GM18502 (cell line): Measurements from ENCODE around the gene PCDHGB5.
"Not testable (repeated sequence)": the region's sequence is repeated elsewhere in the genome, so short reads cannot be mapped to it uniquely, and the experiment has no call there.

Experiments
- ATAC-seq: cut with Tn5 transposase; IDR thresholded peaks from one replicate; pipeline ENCODE4 v1.9.1; 2021; ENCODE audit warnings: mild to moderate bottlenecking; ENCODE audit not compliant: unreplicated experiment, poor library complexity

Gene PCDHGB5

DNA sequence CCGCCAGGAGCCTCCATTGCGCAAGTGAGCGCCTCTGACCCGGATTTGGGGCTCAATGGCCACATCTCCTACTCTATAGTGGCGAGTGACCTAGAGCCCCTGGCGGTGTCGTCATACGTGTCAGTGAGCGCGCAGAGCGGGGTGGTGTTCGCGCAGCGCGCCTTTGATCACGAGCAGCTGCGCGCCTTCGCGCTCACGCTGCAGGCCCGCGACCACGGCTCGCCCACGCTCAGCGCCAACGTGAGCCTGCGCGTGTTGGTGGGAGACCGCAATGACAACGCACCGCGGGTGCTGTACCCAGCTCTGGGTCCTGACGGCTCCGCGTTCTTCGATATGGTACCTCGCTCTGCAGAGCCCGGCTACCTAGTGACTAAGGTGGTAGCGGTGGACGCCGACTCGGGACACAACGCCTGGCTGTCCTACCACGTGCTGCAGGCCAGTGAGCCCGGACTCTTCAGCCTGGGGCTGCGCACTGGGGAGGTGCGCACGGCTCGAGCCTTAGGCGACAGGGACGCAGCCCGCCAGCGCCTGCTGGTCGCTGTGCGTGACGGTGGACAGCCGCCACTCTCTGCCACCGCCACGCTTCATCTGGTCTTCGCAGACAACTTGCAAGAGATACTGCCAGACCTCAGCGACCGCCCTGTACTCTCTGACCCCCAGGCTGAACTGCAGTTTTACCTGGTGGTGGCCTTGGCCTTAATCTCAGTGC is 12.0 kb downstream of the PCDHGB5 start:
- no peak for ATAC-seq

DNA sequence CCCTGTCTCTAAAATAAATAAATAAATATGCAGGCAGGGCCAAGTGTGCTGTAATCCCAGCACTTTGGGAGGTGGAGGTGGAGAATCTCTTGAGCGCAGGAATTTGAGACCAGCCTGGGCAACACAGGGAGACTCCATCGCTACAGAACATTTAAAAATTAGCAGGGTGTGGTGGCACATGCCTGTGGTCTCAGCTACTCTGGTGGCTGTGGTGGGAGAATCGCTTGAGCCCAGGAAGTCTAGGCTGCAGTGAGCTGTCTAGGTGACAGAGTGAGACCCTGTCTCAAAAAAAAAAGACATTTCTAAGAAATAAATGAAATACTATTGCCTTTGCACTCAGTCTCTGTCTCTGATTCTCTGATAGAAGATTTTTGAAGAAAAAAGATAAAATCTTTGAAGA is 13.8 kb downstream of the PCDHGB5 start:
- ATAC-seq, result no peak

DNA sequence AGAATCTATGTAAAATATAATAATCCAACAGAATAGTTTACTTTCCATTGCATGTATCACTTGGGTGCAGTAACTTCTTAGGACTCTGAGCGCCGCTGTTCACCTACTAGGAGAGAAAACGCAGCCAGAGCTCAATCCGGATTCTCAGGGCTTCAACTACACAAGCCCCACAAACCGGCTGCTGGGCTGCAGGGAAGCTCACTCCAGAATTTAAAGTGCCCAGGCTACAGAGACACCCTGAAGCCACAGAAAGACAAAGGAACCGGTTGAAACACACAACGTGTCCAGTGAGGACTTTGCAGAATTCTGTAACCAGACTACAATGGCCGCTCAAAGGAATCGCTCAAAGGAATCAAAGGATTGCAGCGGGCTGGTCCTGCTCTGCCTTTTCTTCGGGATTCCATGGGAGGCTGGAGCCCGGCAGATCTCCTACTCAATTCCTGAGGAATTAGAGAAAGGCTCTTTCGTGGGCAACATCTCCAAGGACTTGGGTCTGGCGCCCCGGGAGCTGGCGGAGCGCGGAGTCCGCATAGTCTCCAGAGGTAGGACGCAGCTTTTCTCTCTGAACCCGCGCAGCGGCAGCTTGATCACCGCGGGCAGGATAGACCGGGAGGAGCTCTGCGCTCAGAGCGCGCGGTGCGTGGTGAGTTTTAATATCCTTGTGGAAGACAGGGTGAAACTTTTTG is 15.2 kb downstream of the PCDHGB5 start, which contains the start of gene PCDHGA10:
Gene PCDHGA10 (plus strand): TSS at position 134 of the 686 bp plus-strand sequence. CDS start 189 bp downstream, at position 323.
- peak; percentile 77 for ATAC-seq

DNA sequence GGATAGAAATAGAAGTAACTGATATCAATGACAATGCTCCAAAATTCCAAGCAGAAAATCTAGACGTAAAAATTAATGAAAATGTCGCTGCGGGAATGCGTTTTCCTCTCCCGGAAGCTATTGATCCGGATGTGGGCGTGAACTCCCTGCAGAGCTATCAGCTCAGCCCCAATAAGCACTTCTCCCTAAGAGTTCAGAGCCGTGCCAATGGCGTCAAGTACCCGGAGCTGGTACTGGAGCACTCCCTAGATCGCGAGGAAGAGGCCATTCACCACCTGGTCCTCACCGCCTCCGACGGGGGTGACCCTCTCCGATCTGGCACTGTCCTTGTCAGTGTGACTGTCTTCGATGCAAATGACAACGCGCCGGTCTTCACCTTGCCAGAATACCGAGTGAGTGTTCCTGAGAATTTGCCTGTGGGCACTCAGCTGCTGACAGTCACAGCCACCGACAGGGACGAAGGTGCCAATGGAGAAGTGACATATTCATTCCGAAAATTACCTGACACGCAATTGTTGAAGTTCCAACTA is 15.9 kb downstream of the PCDHGB5 start:
- ATAC-seq, result peak; percentile 36

DNA sequence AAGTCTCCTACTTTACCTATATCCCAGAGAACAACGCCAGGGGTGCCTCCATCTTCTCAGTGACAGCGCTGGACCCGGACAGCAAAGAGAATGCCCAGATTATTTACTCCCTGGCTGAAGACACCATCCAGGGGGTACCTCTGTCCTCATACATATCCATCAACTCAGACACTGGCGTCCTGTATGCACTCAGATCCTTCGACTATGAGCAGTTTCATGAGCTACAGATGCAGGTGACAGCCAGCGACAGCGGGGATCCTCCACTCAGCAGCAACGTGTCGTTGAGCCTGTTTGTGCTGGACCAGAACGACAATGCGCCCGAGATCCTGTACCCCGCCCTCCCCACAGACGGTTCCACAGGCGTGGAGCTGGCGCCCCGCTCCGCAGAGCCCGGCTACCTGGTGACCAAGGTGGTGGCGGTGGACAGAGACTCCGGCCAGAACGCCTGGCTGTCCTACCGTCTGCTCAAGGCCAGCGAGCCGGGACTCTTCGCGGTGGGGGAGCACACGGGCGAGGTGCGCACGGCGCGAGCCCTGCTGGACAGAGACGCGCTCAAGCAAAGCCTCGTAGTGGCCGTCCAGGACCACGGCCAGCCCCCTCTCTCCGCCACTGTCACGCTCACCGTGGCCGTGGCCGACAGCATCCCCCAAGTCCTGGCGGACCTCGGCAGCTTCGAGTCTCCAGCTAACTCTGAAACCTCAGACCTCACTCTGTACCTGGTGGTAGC is 17.0 kb downstream of the PCDHGB5 start:
- not testable (repeated sequence) for ATAC-seq

DNA sequence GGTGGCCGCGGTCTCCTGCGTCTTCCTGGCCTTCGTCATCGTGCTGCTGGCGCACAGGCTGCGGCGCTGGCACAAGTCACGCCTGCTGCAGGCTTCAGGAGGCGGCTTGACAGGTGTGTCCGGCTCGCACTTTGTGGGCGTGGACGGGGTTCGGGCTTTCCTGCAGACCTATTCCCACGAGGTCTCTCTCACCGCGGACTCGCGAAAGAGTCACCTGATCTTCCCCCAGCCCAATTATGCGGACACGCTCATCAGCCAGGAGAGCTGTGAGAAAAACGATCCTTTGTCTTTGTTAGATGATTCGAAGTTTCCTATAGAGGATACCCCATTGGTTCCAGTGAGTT is 17.5 kb downstream of the PCDHGB5 start:
- not testable (repeated sequence) for ATAC-seq

DNA sequence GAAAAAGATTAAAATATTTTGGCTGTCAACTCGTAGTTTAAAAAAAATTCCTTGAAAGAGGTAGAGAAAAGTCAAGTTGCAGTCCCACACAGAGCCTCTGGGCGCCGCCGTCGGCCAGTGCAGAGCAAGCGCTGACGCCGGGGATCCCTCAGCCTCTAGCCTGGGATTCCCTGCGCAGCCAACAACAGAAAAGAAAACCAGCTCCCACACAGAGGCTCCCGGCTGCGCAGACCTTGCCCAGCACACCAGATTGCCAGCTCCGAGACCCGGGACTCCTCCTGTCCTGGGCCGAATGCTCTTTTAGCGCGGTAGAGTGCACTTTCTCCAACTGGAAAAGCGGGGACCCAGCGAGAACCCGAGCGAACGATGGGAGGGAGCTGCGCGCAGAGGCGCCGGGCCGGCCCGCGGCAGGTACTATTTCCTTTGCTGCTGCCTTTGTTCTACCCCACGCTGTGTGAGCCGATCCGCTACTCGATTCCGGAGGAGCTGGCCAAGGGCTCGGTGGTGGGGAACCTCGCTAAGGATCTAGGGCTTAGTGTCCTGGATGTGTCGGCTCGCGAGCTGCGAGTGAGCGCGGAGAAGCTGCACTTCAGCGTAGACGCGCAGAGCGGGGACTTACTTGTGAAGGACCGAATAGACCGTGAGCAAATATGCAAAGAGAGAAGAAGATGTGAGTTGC is 19.9 kb downstream of the PCDHGB5 start, which contains the start of gene PCDHGB7:
Gene PCDHGB7 (plus strand): TSS at position 184 of the 679 bp plus-strand sequence. CDS start 183 bp downstream, at position 367.
- ATAC-seq, result peak; percentile 73

DNA sequence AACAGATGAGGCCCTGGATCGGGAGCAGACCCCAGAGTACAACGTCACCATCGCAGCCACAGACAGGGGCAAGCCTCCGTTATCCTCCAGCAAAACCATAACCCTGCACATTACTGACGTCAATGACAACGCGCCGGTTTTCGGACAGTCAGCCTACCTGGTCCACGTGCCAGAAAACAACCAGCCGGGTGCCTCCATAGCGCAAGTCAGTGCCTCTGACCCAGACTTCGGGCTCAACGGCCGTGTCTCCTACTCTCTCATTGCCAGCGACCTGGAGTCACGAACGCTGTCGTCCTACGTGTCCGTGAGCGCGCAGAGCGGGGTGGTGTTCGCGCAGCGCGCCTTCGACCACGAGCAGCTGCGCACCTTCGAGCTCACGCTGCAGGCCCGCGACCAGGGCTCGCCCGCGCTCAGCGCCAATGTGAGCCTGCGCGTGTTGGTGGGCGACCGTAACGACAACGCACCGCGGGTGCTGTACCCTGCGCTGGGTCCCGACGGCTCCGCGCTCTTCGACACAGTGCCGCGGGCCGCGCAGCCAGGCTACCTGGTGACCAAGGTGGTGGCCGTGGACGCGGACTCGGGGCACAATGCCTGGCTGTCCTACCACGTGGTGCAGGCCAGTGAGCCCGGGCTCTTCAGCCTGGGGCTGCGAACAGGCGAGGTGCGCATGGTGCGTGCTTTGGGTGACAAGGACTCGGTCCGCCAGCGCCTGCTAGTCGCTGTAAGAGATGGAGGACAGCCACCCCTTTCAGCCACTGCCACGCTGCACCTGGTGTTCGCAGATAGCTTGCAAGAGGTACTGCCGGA is 21.5 kb downstream of the PCDHGB5 start:
- no peak for ATAC-seq

DNA sequence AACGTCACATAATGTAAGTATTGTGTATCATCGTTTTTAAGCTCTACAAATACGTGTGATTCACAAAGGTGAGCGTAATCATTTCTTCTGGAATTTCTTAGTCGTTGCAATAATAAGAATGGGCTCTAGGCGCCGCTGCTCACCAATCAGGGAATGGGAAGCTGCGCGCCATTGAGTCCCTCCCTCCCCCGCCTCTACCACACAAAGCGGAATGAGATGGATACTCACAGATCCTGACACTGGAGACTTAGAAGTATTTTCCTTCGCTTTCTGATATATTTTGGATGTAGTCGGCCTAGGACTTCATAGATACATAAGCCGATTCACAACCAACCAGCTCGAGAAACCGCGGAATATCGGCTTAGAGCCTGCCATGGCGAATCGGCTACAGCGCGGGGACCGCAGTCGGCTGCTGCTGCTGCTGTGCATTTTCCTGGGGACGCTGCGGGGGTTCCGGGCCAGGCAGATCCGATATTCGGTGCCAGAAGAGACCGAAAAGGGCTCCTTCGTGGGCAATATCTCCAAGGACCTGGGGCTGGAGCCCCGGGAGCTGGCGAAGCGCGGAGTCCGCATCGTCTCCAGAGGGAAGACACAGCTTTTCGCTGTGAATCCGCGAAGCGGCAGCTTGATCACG is 23.2 kb downstream of the PCDHGB5 start, which contains the start of gene PCDHGA11:
Gene PCDHGA11 (plus strand): TSS at position 197 of the 634 bp plus-strand sequence. CDS start 177 bp downstream, at position 374.
- peak; percentile 41 for ATAC-seq

DNA sequence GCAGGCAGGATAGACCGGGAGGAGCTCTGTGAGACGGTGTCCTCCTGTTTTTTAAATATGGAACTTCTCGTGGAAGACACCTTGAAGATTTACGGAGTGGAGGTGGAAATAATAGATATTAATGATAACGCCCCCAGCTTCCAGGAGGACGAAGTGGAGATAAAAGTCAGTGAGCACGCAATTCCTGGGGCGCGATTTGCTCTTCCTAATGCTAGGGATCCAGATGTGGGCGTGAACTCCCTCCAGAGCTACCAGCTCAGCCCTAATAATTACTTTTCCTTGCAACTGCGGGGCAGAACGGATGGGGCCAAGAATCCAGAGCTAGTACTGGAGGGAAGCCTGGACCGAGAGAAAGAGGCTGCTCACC is 23.7 kb downstream of the PCDHGB5 start:
- ATAC-seq, result no peak

DNA sequence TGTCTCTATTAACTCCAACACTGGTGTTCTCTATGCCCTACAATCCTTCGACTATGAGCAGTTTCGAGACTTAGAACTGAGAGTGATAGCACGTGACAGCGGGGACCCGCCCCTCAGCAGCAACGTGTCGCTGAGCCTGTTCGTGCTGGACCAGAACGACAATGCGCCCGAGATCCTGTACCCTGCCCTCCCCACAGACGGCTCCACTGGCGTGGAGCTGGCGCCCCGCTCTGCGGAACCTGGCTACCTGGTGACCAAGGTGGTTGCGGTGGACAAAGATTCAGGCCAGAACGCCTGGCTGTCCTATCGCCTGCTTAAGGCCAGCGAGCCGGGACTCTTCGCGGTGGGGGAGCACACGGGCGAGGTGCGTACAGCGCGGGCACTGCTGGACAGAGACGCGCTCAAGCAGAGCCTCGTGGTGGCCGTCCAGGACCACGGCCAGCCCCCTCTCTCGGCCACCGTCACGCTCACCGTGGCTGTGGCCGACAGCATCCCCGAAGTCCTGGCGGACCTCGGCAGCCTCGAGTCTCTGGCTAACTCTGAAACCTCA is 25.1 kb downstream of the PCDHGB5 start:
- no peak for ATAC-seq

DNA sequence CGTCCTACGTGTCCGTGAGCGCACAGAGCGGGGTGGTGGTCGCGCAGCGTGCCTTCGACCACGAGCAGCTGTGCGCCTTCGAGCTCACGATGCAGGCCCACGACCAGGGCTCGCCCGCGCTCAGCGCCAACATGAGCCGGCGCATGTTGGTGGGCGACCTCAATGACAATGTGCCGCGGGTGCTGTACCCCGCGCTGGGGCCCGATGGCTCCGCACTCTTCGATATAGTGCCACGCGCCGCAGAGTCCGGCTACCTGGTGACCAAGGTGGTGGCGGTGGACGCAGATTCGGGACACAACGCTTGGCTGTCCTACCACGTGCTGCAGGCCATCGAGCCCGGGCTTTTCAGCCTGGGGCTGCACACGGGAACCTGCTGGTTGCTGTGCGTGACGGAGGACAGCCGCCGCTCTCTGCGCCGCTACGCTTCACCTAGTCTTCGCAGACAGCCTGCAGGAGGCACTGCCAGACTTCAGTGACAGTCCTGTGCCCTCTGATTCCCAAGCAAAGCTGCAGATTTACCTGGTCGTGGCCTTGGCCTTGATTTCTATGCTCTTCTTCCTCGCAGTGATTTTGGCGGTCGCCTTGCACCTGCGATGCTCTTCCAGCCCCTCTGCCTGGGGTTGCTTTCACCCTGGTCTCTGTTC is 30.2 kb downstream of the PCDHGB5 start:
- ATAC-seq, result no peak

DNA sequence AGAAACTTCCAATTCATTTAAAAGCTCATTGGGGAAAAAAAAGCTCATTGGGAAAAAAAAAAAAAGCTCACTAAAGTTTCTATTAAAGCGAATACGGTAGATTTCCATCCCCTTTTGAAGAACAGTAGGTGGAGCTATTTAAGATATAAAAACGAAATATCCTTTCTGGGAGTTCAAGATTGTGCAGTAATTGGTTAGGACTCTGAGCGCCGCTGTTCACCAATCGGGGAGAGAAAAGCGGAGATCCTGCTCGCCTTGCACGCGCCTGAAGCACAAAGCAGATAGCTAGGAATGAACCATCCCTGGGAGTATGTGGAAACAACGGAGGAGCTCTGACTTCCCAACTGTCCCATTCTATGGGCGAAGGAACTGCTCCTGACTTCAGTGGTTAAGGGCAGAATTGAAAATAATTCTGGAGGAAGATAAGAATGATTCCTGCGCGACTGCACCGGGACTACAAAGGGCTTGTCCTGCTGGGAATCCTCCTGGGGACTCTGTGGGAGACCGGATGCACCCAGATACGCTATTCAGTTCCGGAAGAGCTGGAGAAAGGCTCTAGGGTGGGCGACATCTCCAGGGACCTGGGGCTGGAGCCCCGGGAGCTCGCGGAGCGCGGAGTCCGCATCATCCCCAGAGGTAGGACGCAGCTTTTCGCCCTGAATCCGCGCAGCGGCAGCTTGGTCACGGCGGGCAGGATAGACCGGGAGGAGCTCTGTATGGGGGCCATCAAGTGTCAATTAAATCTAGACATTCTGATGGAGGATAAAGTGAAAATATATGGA is 32.8 kb downstream of the PCDHGB5 start, which contains the start of gene PCDHGA12:
Gene PCDHGA12 (plus strand): TSS at position 176 of the 782 bp plus-strand sequence. CDS start 253 bp downstream, at position 429.
- peak; percentile 91 for ATAC-seq

DNA sequence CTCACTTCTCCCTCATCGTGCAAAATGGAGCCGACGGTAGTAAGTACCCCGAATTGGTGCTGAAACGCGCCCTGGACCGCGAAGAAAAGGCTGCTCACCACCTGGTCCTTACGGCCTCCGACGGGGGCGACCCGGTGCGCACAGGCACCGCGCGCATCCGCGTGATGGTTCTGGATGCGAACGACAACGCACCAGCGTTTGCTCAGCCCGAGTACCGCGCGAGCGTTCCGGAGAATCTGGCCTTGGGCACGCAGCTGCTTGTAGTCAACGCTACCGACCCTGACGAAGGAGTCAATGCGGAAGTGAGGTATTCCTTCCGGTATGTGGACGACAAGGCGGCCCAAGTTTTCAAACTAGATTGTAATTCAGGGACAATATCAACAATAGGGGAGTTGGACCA is 33.5 kb downstream of the PCDHGB5 start:
- peak; percentile 75 for ATAC-seq

DNA sequence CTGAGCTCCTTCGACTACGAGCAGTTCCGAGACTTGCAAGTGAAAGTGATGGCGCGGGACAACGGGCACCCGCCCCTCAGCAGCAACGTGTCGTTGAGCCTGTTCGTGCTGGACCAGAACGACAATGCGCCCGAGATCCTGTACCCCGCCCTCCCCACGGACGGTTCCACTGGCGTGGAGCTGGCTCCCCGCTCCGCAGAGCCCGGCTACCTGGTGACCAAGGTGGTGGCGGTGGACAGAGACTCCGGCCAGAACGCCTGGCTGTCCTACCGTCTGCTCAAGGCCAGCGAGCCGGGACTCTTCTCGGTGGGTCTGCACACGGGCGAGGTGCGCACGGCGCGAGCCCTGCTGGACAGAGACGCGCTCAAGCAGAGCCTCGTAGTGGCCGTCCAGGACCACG is 34.6 kb downstream of the PCDHGB5 start:
- ATAC-seq, result not testable (repeated sequence)

DNA sequence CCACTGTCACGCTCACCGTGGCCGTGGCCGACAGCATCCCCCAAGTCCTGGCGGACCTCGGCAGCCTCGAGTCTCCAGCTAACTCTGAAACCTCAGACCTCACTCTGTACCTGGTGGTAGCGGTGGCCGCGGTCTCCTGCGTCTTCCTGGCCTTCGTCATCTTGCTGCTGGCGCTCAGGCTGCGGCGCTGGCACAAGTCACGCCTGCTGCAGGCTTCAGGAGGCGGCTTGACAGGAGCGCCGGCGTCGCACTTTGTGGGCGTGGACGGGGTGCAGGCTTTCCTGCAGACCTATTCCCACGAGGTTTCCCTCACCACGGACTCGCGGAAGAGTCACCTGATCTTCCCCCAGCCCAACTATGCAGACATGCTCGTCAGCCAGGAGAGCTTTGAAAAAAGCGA is 35.0 kb downstream of the PCDHGB5 start:
- ATAC-seq, result not testable (repeated sequence)

DNA sequence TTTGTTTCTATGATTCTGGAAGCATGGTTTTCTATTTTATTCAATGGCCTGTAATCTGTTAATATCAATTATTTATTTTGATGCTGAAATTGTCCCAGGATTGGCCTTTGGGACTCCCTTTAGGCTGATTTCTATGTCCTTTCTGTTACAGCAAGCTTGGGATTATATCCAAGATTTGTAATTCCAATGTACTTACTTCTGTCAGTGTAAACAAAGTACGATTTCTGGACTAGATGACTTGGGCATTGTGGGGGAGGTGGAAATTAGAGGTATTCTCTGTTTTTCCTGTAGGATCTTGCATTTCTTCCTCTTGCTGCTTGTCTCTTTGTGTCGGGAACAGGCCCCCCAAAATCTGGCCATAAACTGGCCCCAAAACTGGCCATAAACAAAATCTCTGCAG is 36.3 kb downstream of the PCDHGB5 start:
- ATAC-seq, result no peak
